CD4-positive, alpha-beta memory T cell (primary cell): ENCODE measurements around the gene HS3ST5. TPM values are rescaled to one million over a fixed set of nuclear protein-coding genes. Genes with fewer than 3 reads are reported as not detected.
"Not testable (repeated sequence)": the region's sequence is repeated elsewhere in the genome, so short reads cannot be mapped to it uniquely, and the experiment has no call there.

ENCODE experiments used
- CTCF ChIA-PET: fragments of 350-600 bp; sonication (Branson Sonifier 250); formaldehyde crosslinking; loops from one replicate; lab custom pipeline; 2021; ENCODE audit warnings: inconsistent platforms; ENCODE audit not compliant: partially characterized antibody; lab: Charles Lee
- POLR2A ChIA-PET: fragments of 350-600 bp; sonication (Branson Sonifier 250); formaldehyde crosslinking; loops from one replicate; lab custom pipeline; 2021; ENCODE audit not compliant: partially characterized antibody; lab: Charles Lee
- DNase-seq, 5 donors: peaks; one replicate each; pipeline versions ENCODE4 v3.0.0 to v3.0.0-alpha.2; 2020 to 2022; ENCODE audit warnings: mixed read lengths in 1 of 5
- H3K27ac ChIP-seq: one replicate; pipeline ENCODE4 v1.7.0; 2013; ENCODE audit warnings: low read depth, low read length
- H3K27me3 ChIP-seq: 2 replicates; pipeline ENCODE4 v1.7.0; 2013; ENCODE audit warnings: mild to moderate bottlenecking, low read length, moderate library complexity; ENCODE audit not compliant: insufficient read depth
- H3K36me3 ChIP-seq: 2 replicates; pipeline ENCODE4 v1.7.0; 2013; ENCODE audit warnings: mild to moderate bottlenecking, low read length, moderate library complexity; ENCODE audit not compliant: insufficient read depth
- H3K4me1 ChIP-seq: 2 replicates; pipeline ENCODE4 v1.7.0; 2013; ENCODE audit warnings: mild to moderate bottlenecking, low read length, moderate library complexity; ENCODE audit not compliant: insufficient read depth
- H3K4me3 ChIP-seq, 2 donors: one replicate each; pipeline ENCODE4 v1.7.0; 2013; ENCODE audit warnings: low read length in 2 of 2, mild to moderate bottlenecking in 1 of 2
- H3K9me3 ChIP-seq, 2 donors: one replicate each; pipeline ENCODE4 v1.7.0; 2013; ENCODE audit warnings: low read length in 2 of 2, control low read depth in 1 of 2; ENCODE audit not compliant: control insufficient read depth in 1 of 2
- H3K27ac Mint-ChIP-seq, 7 donors: one replicate each; pipeline ENCODE4 v1.8.0; 2020 to 2021; ENCODE audit warnings: mixed read lengths in 7 of 7, mild to moderate bottlenecking in 6 of 7, inconsistent platforms in 3 of 7, moderate library complexity in 3 of 7
- H3K27me3 Mint-ChIP-seq, 2 donors: one replicate each; pipeline ENCODE4 v1.8.0; 2020 to 2021; ENCODE audit warnings: mixed read lengths in 2 of 2
- H3K36me3 Mint-ChIP-seq, 2 donors: one replicate each; pipeline ENCODE4 v1.8.0; 2020 to 2021; ENCODE audit warnings: mixed read lengths in 2 of 2, inconsistent platforms in 1 of 2, mild to moderate bottlenecking in 1 of 2
- H3K4me1 Mint-ChIP-seq, 4 donors: one replicate each; pipeline ENCODE4 v1.8.0; 2020 to 2021; ENCODE audit warnings: mixed read lengths in 4 of 4, mild to moderate bottlenecking in 1 of 4
- H3K4me3 Mint-ChIP-seq, 8 donors: one replicate each; pipeline ENCODE4 v1.8.0; 2020 to 2021; ENCODE audit warnings: mixed read lengths in 8 of 8, mild to moderate bottlenecking in 7 of 8, moderate library complexity in 6 of 8, inconsistent platforms in 3 of 8
- H3K9me3 Mint-ChIP-seq, 8 donors: one replicate each; pipeline ENCODE4 v1.8.0; 2020 to 2021; ENCODE audit warnings: mixed read lengths in 8 of 8, mild to moderate bottlenecking in 5 of 8, inconsistent platforms in 3 of 8, moderate library complexity in 1 of 8
- intact Hi-C: fragments of 100-400 bp; cut with micrococcal nuclease; formaldehyde crosslinking; loops from one replicate; pipeline ENCODE4 v1.15.1; 2023
- polyA plus RNA-seq, 2 donors: library from polyadenylated mRNA; unstranded; fragments of 300-500 nt; fragmentation: Illumina TruSeq; gene quantifications; one replicate each; pipeline ENCODE4 v1.2.3, GENCODE V29; 2021
- total RNA-seq, 2 experiments: library from RNA; stranded (reverse); gene quantifications; one replicate each; pipeline ENCODE4 v1.2.3, GENCODE V29; 2021

The HS3ST5 gene
- total and polyA plus RNA-seq, 4 experiments from 2014 or later, result not detected

GRCh38 chr6:114039841-114040240, 303.0 kb downstream of the HS3ST5 start:
- CTCF ChIA-PET, result no interaction called here
- H3K4me3 Mint-ChIP-seq, result no peak overlapping the region
- POLR2A ChIA-PET, result no interaction called here
- H3K27ac Mint-ChIP-seq, result no peak overlapping the region
- Histone ChIP-seq H3K4me1 (no peaks in the 10 kb centered on the region), H3K36me3 (no peaks in the 10 kb centered on the region), H3K27me3 (no peaks in the 10 kb centered on the region), H3K9me3 (no peaks in the 10 kb centered on the region), H3K4me3 (no peak overlapping the region), H3K27ac (no peak overlapping the region)
- intact Hi-C loops, result no loop called here
- DNase-seq, result no peak
- peaks cover 0 to 4% (median 0%) of the 10 kb centered on the region in 8 donors for H3K9me3 Mint-ChIP-seq
- H3K36me3 Mint-ChIP-seq, result no peaks in the 10 kb centered on the region
- H3K4me1 Mint-ChIP-seq, result no peaks in the 10 kb centered on the region
- peaks cover 3% of the 10 kb centered on the region in 2 donors for H3K27me3 Mint-ChIP-seq

- ChIA-PET POLR2A (no interaction called here), CTCF (no interaction called here)
- Mint-ChIP-seq H3K4me1 (no peaks in the 10 kb centered on the region), H3K4me3 (no peak overlapping the region), H3K27me3 (peaks cover 3 to 4% of the 10 kb centered on the region in 2 donors), H3K36me3 (no peaks in the 10 kb centered on the region), H3K9me3 (peaks cover 0 to 4% (median 0%) of the 10 kb centered on the region in 8 donors), H3K27ac (no peak overlapping the region)
- no peak overlapping the region for H3K4me3 ChIP-seq
- DNase-seq, result no peak
- H3K27me3 ChIP-seq, result no peaks in the 10 kb centered on the region
- H3K36me3 ChIP-seq, result no peaks in the 10 kb centered on the region
- intact Hi-C loops, result no loop called here
- H3K4me1 ChIP-seq, result no peaks in the 10 kb centered on the region
- no peaks in the 10 kb centered on the region for H3K9me3 ChIP-seq
- H3K27ac ChIP-seq, result no peak overlapping the region
These were observed 309.2 kb downstream of the HS3ST5 start for GRCh38 chr6:114033606-114034005.

DNA sequence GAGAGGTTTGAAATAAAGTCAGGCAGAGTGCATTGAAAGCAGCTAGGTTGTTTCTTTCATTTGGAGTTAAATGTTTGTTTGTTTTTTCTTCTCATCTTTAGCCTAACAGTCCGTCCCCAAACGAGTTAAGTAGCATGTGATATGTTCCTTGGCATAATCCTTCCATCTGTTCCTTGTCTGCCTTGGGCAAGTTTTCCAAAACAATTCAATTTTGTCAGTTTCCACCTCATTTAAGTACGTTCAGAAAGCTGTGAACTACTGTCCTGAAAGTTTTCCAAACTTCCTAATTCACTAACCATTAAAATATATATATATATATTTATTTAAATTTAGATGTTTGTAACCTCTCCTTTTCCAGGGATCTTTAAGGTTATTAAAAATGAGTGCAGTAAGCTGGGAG, 310.1 kb downstream of the HS3ST5 start:
- intact Hi-C loops, result no loop called here
- H3K9me3 Mint-ChIP-seq, result peaks cover 0 to 4% (median 0%) of the 10 kb centered on the region in 8 donors
- no peak overlapping the region for H3K4me3 ChIP-seq
- POLR2A ChIA-PET, result no interaction called here
- no peak overlapping the region for H3K27ac Mint-ChIP-seq
- no peaks in the 10 kb centered on the region for H3K4me1 Mint-ChIP-seq
- peaks cover 3 to 4% of the 10 kb centered on the region in 2 donors for H3K27me3 Mint-ChIP-seq
- H3K36me3 Mint-ChIP-seq, result no peaks in the 10 kb centered on the region
- no peak for DNase-seq
- no peak overlapping the region for H3K27ac ChIP-seq
- H3K4me1 ChIP-seq, result no peaks in the 10 kb centered on the region
- no peaks in the 10 kb centered on the region for H3K36me3 ChIP-seq
- H3K4me3 Mint-ChIP-seq, result no peak overlapping the region
- H3K9me3 ChIP-seq, result no peaks in the 10 kb centered on the region
- H3K27me3 ChIP-seq, result no peaks in the 10 kb centered on the region
- CTCF ChIA-PET, result no interaction called here

DNA sequence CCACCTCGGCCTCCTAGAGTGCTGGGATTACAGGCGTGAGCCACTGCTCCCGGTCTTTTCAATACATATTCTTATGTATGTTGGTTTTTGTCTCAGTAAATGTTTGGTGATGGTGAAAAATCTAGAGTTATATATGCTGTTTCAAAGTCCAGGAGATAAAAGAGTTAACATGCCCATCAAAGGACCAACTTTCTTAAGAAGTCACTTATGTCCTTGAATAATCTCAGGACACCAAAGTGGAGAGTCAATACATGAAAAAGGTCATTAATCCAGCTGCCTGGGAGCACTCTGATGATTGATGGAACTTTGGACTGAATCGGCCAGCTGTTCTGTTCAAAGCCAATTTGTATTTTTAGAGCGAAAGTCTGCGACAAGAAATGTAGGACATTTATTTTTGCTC, 312.1 kb downstream of the HS3ST5 start:
- Histone ChIP-seq H3K27me3 (no peaks in the 10 kb centered on the region), H3K36me3 (no peaks in the 10 kb centered on the region), H3K4me3 (no peak overlapping the region), H3K9me3 (no peaks in the 10 kb centered on the region), H3K27ac (no peak overlapping the region), H3K4me1 (no peaks in the 10 kb centered on the region)
- Mint-ChIP-seq H3K9me3 (peaks cover 0 to 4% (median 0%) of the 10 kb centered on the region in 8 donors), H3K27ac (no peak overlapping the region), H3K4me3 (no peak overlapping the region), H3K36me3 (no peaks in the 10 kb centered on the region), H3K4me1 (no peaks in the 10 kb centered on the region), H3K27me3 (peaks cover under 1 to 2% of the 10 kb centered on the region in 2 donors)
- no peak for DNase-seq
- CTCF ChIA-PET, result interaction anchor here (0.7 to 1.1 kb wide), 2 partner anchors 9 to 36 kb away, joined by 3 to 5 read pairs; no protein-coding TSS in a partner anchor
- intact Hi-C loops, result no loop called here
- POLR2A ChIA-PET, result no interaction called here

- H3K4me3 Mint-ChIP-seq, result no peak overlapping the region
- no peaks in the 10 kb centered on the region for H3K4me1 Mint-ChIP-seq
- Histone ChIP-seq H3K27ac (no peak overlapping the region), H3K27me3 (no peaks in the 10 kb centered on the region), H3K4me1 (no peaks in the 10 kb centered on the region), H3K9me3 (no peaks in the 10 kb centered on the region), H3K4me3 (no peak overlapping the region), H3K36me3 (no peaks in the 10 kb centered on the region)
- no peak for DNase-seq
- no peaks in the 10 kb centered on the region for H3K36me3 Mint-ChIP-seq
- ChIA-PET CTCF (no interaction called here), POLR2A (no interaction called here)
- no peak overlapping the region for H3K27ac Mint-ChIP-seq
- intact Hi-C loops, result no loop called here
- H3K27me3 Mint-ChIP-seq, result peaks cover 0 to 2% of the 10 kb centered on the region in 2 donors
- peaks cover 0 to 3% (median 0%) of the 10 kb centered on the region in 8 donors for H3K9me3 Mint-ChIP-seq
These were observed 318.1 kb downstream of the HS3ST5 start for GRCh38 chr6:114024746-114025145.

- H3K9me3 Mint-ChIP-seq, result peaks cover 0 to 3% (median 0%) of the 10 kb centered on the region in 8 donors
- Histone ChIP-seq H3K27me3 (no peaks in the 10 kb centered on the region), H3K36me3 (no peaks in the 10 kb centered on the region), H3K4me1 (no peaks in the 10 kb centered on the region), H3K27ac (no peak overlapping the region), H3K4me3 (no peak overlapping the region), H3K9me3 (no peaks in the 10 kb centered on the region)
- intact Hi-C loops, result no loop called here
- POLR2A ChIA-PET, result no interaction called here
- no peak overlapping the region for H3K4me3 Mint-ChIP-seq
- peaks cover 2 to 4% of the 10 kb centered on the region in 2 donors for H3K27me3 Mint-ChIP-seq
- H3K4me1 Mint-ChIP-seq, result no peaks in the 10 kb centered on the region
- CTCF ChIA-PET, result no interaction called here
- H3K36me3 Mint-ChIP-seq, result no peaks in the 10 kb centered on the region
- DNase-seq, result no peak
- no peak overlapping the region for H3K27ac Mint-ChIP-seq
These were observed 322.6 kb downstream of the HS3ST5 start for GRCh38 chr6:114020196-114020595.

DNA sequence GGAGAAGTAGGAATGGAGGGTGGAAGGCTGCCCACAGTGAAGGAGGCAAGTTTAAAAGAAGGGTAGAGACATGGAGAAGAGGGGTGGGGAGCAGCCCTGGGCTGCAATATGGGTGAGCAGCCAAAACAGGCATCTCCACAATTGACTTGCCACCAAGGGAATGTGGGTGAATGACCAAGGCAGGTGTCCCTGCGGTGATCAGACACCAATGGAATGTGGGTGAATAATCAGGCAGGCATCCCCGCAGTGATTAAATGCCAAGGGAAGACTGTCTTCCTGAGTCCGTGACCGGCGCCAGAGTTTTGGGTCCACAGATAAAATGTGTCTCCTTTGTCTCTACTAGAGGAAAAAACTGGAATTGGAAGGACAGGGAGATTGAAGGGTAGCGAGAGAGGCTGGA, 325.7 kb downstream of the HS3ST5 start:
- H3K36me3 ChIP-seq, H3K9me3 Mint-ChIP-seq, H3K4me1 Mint-ChIP-seq, H3K4me1 ChIP-seq, H3K9me3 ChIP-seq, DNase-seq, H3K36me3 Mint-ChIP-seq, H3K4me3 ChIP-seq, H3K27me3 ChIP-seq, H3K4me3 Mint-ChIP-seq, intact Hi-C loops, H3K27ac ChIP-seq, CTCF ChIA-PET, POLR2A ChIA-PET, H3K27ac Mint-ChIP-seq, H3K27me3 Mint-ChIP-seq: not testable (repeated sequence)

- H3K36me3 Mint-ChIP-seq, H3K27ac Mint-ChIP-seq, H3K27me3 Mint-ChIP-seq, H3K36me3 ChIP-seq, H3K4me3 ChIP-seq, DNase-seq, H3K9me3 ChIP-seq, POLR2A ChIA-PET, H3K4me3 Mint-ChIP-seq, H3K27me3 ChIP-seq, H3K9me3 Mint-ChIP-seq, H3K4me1 Mint-ChIP-seq, intact Hi-C loops, H3K4me1 ChIP-seq, H3K27ac ChIP-seq: not testable (repeated sequence)
- CTCF ChIA-PET, result interaction anchor here (0.8 kb wide), 1 partner anchor 89 kb away, joined by 3 read pairs; no protein-coding TSS in a partner anchor
These were observed 328.7 kb downstream of the HS3ST5 start for GRCh38 chr6:114014106-114014505.
